Activated CD4-positive, alpha-beta T cell treated with anti-CD3 and anti-CD28 coated beads for 36 hours (primary cell): Measurements from ENCODE around the gene LIMS2. TPM values are rescaled to one million over a fixed set of nuclear protein-coding genes. Genes with fewer than 3 reads are reported as not detected.

Experiments used
- ATAC-seq: fragments of 200-7000 bp; cut with Tn5 transposase; one replicate; pipeline ENCODE4 v1.10.0; 2021; ENCODE audit warnings: mild to moderate bottlenecking, moderate library complexity
- CTCF ChIA-PET: fragments of 350-600 bp; sonication (Branson Sonifier 250); formaldehyde crosslinking; loops from one replicate; lab custom pipeline; 2021; ENCODE audit warnings: antibody characterized with exemption; lab: Charles Lee
- POLR2A ChIA-PET: fragments of 350-600 bp; sonication (Branson Sonifier 250); formaldehyde crosslinking; loops from one replicate; lab custom pipeline; 2021; ENCODE audit warnings: antibody characterized with exemption, inconsistent platforms; lab: Charles Lee
- DNase-seq: peaks from one replicate; pipeline ENCODE4 v3.0.0-alpha.2; 2020
- H3K27ac Mint-ChIP-seq: one replicate; pipeline ENCODE4 v1.8.0; 2021; ENCODE audit warnings: mixed read lengths
- H3K27me3 Mint-ChIP-seq: one replicate; pipeline ENCODE4 v1.8.0; 2021; ENCODE audit warnings: mixed read lengths
- H3K36me3 Mint-ChIP-seq: one replicate; pipeline ENCODE4 v1.8.0; 2021; ENCODE audit warnings: low read depth, mixed read lengths
- H3K4me1 Mint-ChIP-seq: one replicate; pipeline ENCODE4 v1.8.0; 2021; ENCODE audit warnings: mixed read lengths
- H3K4me3 Mint-ChIP-seq: one replicate; pipeline ENCODE4 v1.8.0; 2021; ENCODE audit warnings: mild to moderate bottlenecking, moderate library complexity, mixed read lengths
- H3K9me3 Mint-ChIP-seq: one replicate; pipeline ENCODE4 v1.8.0; 2021; ENCODE audit warnings: low read depth, mixed read lengths
- intact Hi-C, 2 experiments: fragments of 100-400 bp; cut with DNase I in 1 of 2; cut with micrococcal nuclease in 1 of 2; formaldehyde crosslinking; loops; one replicate each; pipeline versions ENCODE4 v1.14.2 to v1.15.1; 2022 to 2024; cut with DNase I, micrococcal nuclease
- total RNA-seq, 2 experiments: library from RNA; stranded (reverse); gene quantifications; one replicate each; pipeline ENCODE4 v1.2.3, GENCODE V29; 2021

The LIMS2 gene
- total RNA-seq, 2 experiments from 2014 or later, result 16.4 to 19.3 TPM

DNA sequence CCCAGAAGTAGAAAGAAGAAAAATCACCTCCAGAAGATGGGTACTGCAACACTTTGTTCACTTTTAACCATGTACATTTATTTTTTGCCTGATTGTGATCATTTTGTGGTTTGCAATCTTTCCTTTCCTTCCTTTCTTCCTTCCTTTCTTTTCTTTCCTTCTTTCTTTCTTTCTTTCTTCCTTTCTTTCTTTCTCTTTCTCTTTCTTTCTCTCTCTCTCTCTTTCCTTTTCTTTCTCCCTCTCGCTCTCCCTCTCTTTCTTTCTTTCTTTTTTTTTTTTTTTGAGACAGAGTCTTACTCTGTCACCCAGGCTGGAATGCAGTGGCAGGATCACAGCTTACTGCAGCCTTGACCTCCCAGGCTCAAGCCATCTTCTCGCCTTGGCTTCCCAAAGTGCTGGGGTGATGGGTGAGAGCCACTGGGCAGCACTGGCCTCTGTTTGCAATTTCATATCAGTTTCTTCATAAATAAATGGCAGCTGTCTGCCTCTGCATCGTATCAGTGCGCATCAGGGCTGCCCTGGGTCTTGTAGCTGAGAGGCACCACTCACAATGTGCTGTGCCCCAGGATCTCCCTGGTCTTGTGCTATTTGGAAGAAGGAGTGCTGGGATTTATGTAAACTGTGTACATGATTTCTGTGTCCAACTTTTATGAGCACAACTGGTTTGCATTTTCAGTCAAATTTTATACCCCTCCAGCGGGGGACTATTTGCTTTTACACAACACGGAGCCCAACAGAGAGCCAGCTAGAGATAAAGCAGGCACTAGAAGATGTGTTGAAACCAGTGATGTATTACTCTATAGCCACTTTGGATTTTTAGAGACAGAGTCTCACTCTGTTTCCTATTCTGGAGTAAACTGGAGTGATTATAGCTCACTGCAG is 6.9 kb upstream of the LIMS2 start:
- no peak overlapping the region for H3K4me3 Mint-ChIP-seq
- DNase-seq (no peak), ATAC-seq (no peak)
- CTCF ChIA-PET, result interaction anchor here (0.5 to 1.2 kb wide), 3 partner anchors 16 to 31 kb away, joined by 3 to 4 read pairs (median 3); no protein-coding TSS in a partner anchor
- H3K27me3 Mint-ChIP-seq, result peaks cover 10% of the 10 kb centered on the region
- no peak overlapping the region for H3K27ac Mint-ChIP-seq
- POLR2A ChIA-PET, result interaction anchor here (0.7 kb wide), 1 partner anchor 116 kb away, joined by 3 read pairs; no protein-coding TSS in a partner anchor
- intact Hi-C loops, result no loop called here
- peaks cover 2% of the 10 kb centered on the region for H3K4me1 Mint-ChIP-seq
- H3K36me3 Mint-ChIP-seq, result no peaks in the 10 kb centered on the region
- H3K9me3 Mint-ChIP-seq, result no peaks in the 10 kb centered on the region

GRCh38 chr2:127681288-127681804 is 6.0 kb upstream of the LIMS2 start:
- Mint-ChIP-seq H3K27me3 (peaks cover 16% of the 10 kb centered on the region), H3K4me3 (no peak overlapping the region), H3K9me3 (no peaks in the 10 kb centered on the region), H3K36me3 (no peaks in the 10 kb centered on the region), H3K27ac (no peak overlapping the region), H3K4me1 (peaks cover 2% of the 10 kb centered on the region)
- ChIA-PET CTCF (no interaction called here), POLR2A (interaction anchor here (0.7 kb wide), 1 partner anchor 117 kb away, joined by 3 read pairs; no protein-coding TSS in a partner anchor)
- DNase-seq (no peak), ATAC-seq (peak; percentile 42)
- intact Hi-C loops, result no loop called here

- intact Hi-C loops, result no loop called here
- DNase-seq (no peak), ATAC-seq (no peak)
- ChIA-PET CTCF (no interaction called here), POLR2A (no interaction called here)
- Mint-ChIP-seq H3K27ac (no peak overlapping the region), H3K9me3 (no peaks in the 10 kb centered on the region), H3K4me3 (no peak overlapping the region), H3K27me3 (peaks cover 20% of the 10 kb centered on the region), H3K36me3 (no peaks in the 10 kb centered on the region), H3K4me1 (peaks cover 3% of the 10 kb centered on the region)
These were observed 5.5 kb upstream of the LIMS2 start for GRCh38 chr2:127680706-127681287.

DNA sequence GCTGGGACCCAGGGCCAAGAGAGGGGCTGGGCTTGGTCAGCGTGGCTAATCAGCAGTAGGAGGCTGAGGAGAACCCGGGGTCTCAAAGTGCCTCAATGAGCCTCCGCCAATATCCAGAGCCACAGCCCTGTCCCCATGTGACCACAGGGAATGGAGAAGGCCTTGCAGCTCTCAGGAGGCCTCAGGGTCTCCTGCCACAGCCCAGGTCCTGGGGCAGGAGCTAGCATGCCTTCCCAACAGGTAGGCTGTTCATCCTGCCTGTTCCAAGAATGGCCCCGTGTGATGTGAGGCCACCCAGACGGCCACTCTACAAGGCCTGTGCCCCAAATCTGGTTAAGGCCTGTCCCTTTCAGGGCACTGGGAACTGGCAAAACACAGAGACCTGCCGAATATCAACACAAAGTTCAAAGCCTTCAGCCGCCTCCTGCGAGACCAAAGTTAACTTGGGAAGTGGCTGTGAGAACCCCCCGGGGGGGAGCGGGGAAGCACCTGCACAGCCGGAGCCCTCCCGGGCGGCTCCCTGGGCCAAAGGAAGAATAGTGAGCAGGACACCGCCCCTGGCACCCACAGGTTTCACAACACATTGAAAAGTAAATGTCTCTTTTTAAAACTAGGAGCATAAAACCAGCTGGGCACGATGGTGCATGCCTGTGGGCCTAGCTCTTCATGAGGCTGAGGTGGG is 4.5 kb upstream of the LIMS2 start:
- peaks cover 4% of the 10 kb centered on the region for H3K4me1 Mint-ChIP-seq
- intact Hi-C loops, result no loop called here
- POLR2A ChIA-PET, result no interaction called here
- CTCF ChIA-PET, result no interaction called here
- H3K27ac Mint-ChIP-seq, result no peak overlapping the region
- peaks cover 22% of the 10 kb centered on the region for H3K27me3 Mint-ChIP-seq
- no peaks in the 10 kb centered on the region for H3K36me3 Mint-ChIP-seq
- no peaks in the 10 kb centered on the region for H3K9me3 Mint-ChIP-seq
- no peak overlapping the region for H3K4me3 Mint-ChIP-seq
- ATAC-seq (no peak), DNase-seq (no peak)

- no peak for ATAC-seq
- no peak overlapping the region for H3K27ac Mint-ChIP-seq
- H3K27me3 Mint-ChIP-seq, result peaks cover 27% of the 10 kb centered on the region
These were observed 3.7 kb upstream of the LIMS2 start for GRCh38 chr2:127678991-127679390.

DNA sequence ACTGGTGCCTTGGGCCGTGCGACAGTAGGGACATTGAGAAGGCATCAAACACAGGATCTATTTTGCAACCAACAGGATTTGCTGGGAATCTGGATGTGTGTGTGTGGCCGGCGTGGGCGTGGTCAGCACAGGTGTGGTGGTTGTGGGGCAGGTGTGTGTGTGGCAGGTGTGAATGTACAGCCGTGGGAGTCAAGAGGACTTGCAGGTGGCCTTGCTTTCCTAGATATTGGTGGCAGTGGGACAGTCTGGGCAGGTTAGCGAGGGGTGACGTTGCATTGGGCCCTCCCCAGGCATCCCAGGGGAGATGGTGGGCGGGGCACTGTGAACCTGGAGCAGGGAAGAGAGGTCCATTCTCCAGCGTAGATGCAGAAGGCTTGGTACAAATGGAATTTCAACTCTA is 3.2 kb upstream of the LIMS2 start:
- intact Hi-C loops, result no loop called here
- Mint-ChIP-seq H3K36me3 (no peaks in the 10 kb centered on the region), H3K27ac (no peak overlapping the region), H3K4me3 (no peak overlapping the region), H3K27me3 (peaks cover 32% of the 10 kb centered on the region), H3K9me3 (no peaks in the 10 kb centered on the region), H3K4me1 (peaks cover 9% of the 10 kb centered on the region)
- ATAC-seq (no peak), DNase-seq (no peak)
- CTCF ChIA-PET, result no interaction called here
- POLR2A ChIA-PET, result no interaction called here

More at GRCh38 chr2:127678991-127679390, 3.7 kb upstream of the LIMS2 start:
- POLR2A ChIA-PET, result no interaction called here
- H3K9me3 Mint-ChIP-seq, result no peaks in the 10 kb centered on the region
- no peak overlapping the region for H3K4me3 Mint-ChIP-seq
- DNase-seq, result no peak
- H3K4me1 Mint-ChIP-seq, result peaks cover 9% of the 10 kb centered on the region
- H3K36me3 Mint-ChIP-seq, result no peaks in the 10 kb centered on the region
- intact Hi-C loops, result no loop called here
- CTCF ChIA-PET, result no interaction called here

DNA sequence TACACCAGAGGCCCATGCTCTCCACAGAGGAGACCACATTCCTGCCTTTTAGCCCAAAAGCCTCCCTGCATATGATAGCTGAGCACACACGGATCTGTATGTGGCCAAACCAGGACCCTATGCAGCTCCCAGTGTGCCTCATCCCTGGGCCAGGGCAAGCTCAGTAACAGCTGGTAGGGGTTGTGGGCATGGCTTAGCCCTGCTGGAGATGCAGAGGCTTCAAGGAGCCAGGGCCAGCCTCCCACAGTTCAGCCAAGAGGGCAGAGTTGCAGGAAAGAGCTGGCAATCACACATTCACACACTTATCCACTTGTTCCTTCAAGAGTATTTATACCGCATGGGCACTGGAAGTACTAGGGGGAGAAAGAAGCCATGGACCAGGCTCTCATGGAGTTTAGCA is 1.6 kb upstream of the LIMS2 start:
- CTCF ChIA-PET, result no interaction called here

GRCh38 chr2:127674241-127675209 is 805 bp downstream of the LIMS2 start:
- H3K36me3 Mint-ChIP-seq, result no peaks in the 10 kb centered on the region
- peaks cover 7% of the 10 kb centered on the region for H3K4me1 Mint-ChIP-seq
- no peak overlapping the region for H3K27ac Mint-ChIP-seq
- POLR2A ChIA-PET, result interaction anchor here (0.6 kb wide), 1 partner anchor 156 kb away, joined by 3 read pairs; no protein-coding TSS in a partner anchor
- H3K27me3 Mint-ChIP-seq, result peaks cover 42% of the 10 kb centered on the region
- H3K9me3 Mint-ChIP-seq, result no peaks in the 10 kb centered on the region
- DNase-seq (peak; percentile 52), ATAC-seq (peak; percentile 67)
- CTCF ChIA-PET, result interaction anchor here (1.0 kb wide), 1 partner anchor 25 kb away, joined by 3 read pairs; no protein-coding TSS in a partner anchor
- intact Hi-C loops, result no loop called here
- H3K4me3 Mint-ChIP-seq, result peak overlapping the region; percentile 57

More for the DNA sequence above, 1.6 kb upstream of the LIMS2 start:
- ATAC-seq (no peak), DNase-seq (no peak)
- no peaks in the 10 kb centered on the region for H3K9me3 Mint-ChIP-seq
- intact Hi-C loops, result no loop called here
- no peak overlapping the region for H3K4me3 Mint-ChIP-seq
- no peaks in the 10 kb centered on the region for H3K36me3 Mint-ChIP-seq
- POLR2A ChIA-PET, result no interaction called here
- peaks cover 33% of the 10 kb centered on the region for H3K27me3 Mint-ChIP-seq
- H3K27ac Mint-ChIP-seq, result no peak overlapping the region
- H3K4me1 Mint-ChIP-seq, result peaks cover 9% of the 10 kb centered on the region

DNA sequence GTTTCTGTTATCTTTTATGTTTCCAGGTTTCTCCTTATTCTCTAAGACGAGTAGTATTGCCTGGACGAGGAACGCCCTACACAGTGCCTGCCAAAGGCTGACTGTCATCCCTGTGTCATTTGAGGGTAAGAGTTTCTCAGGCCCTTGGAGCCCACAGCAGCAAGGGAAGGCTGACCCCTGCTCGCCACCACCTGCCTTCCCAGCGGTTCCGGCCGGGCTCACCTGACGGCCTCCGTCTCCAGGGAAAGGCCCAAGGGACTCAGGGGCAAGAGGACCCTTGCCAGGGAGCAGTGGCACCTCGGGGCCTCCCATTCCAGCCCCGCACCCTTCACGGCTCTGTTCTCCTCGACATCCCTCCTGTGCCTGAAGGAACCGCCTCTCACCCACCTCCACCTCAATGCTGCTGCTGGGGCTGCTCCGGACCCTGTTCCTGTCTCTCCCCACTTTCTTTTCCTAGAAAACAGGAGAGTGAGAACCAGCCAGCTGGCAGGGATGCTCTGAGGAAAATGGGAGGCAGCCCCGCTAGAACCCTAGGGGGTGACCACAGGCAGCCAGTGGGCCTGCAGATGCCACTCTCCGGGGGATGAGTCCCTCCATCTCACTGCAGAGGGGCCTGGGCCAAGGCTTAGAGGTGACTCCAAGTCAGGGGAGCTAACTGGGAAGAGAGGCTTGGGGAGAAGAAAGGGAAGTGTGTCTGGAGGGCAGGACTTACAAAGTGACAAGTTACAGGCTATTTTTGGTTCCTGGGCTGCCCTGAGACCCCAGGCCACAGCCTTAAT is 1.9 kb downstream of the LIMS2 start:
- DNase-seq (no peak), ATAC-seq (no peak)
- POLR2A ChIA-PET, result no interaction called here
- Mint-ChIP-seq H3K4me3 (no peak overlapping the region), H3K4me1 (peaks cover 7% of the 10 kb centered on the region), H3K27me3 (peaks cover 41% of the 10 kb centered on the region), H3K9me3 (no peaks in the 10 kb centered on the region), H3K27ac (no peak overlapping the region), H3K36me3 (no peaks in the 10 kb centered on the region)
- CTCF ChIA-PET, result interaction anchor here (1.6 kb wide), 1 partner anchor 20 kb away, joined by 6 read pairs; no protein-coding TSS in a partner anchor
- intact Hi-C loops, result no loop called here
